Stimulated activated CD4-positive, alpha-beta T cell treated with anti-CD3 and anti-CD28 coated beads, Interleukin-12 subunit alpha, Interleukin-12 subunit beta, amount 100 ng/mL, for 24 hours (primary cell): ENCODE data around the gene PRICKLE2.

Experiments
- DNase-seq, 2 experiments: peaks; one replicate each; pipeline ENCODE4 v3.0.0-alpha.2; 2020; ENCODE audit warnings: low read depth in 2 of 2

The PRICKLE2 gene

GRCh38 chr3:64224826-64225610, at the start of gene PRICKLE2:
TSS of gene PRICKLE2 (minus strand) at chr3:64225466. CDS start at chr3:64198927, 26,539 bp downstream.
- DNase-seq = no peak

GRCh38 chr3:64272842-64273241, 47.6 kb upstream of the PRICKLE2 start:
- no peak for DNase-seq

DNA sequence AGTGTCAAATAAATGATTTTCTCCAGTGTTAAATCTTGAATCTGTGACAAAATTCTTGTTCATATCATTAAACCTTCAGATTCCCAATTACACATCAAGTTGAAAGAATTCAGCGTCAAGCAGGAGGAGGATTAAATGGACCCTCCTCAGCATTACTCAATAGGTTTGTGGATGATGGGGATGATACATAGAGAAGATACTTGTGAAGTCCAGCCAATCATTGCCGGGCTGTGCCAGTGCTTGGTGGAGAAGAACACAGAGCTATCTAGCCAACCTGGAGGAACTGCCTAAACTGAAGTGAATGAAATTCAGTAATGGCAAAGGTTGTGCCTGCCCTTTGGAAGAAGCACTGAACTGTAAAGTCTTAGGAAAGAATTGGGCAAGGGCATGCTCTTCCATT, 47.0 kb upstream of the PRICKLE2 start:
- DNase-seq = no peak

DNA sequence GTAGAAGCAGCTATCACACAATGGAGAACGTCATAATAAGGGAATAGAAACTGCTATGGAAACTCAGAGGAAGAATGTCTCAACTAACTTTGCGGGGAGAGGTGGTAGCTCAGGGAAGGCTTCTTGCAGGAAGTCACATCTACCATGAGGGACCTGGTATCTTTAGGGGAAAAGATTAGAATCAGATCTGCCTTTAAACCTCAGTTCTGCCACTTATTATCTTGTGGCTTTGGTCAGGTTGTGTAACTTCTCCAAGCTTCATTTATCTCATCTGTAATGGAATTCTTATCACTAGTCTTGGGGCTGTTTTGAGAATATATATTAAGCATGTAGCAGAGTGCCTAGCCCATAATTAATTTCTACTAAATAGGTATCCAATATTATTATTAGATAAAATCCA, 46.4 kb upstream of the PRICKLE2 start:
- DNase-seq = no peak

DNA sequence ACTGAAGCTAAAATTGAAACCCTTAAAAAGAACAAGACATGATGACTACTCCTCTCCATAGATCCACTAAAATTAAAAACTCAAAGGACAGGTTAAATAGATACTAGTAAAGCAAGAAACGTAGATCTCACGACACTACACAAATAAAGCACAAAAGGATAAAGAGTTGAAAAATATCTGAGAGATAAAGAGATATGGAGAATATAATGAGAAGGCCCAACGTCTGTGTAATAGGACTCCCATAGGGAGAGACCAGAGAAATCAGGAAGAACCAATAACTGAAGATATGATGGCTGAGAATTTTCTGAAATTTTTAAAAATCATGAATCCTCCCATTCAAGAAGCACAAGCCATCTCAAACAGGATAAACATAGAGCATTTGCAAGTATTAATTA, 45.6 kb upstream of the PRICKLE2 start:
- no peak for DNase-seq

- no peak for DNase-seq
Measured at GRCh38 chr3:64270142-64270865, 45.0 kb upstream of the PRICKLE2 start.

DNA sequence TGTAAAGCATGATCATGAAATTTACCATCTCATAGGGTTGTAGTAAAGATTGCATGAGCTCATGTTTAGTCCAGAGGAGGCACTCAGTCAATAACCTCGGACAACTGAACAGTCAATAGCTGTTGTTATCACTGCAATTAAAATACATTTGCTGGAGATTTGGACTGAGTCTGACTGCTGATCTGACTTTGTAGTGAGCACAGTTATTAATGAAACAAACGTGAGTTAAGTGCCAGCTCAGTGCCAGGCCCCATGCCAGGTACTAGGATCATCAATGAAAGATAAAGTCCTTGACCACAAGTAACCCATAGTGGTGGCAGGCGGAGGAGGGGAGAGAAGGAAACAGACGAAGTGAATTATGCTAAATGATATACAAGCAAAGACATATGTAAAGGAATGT, 43.7 kb upstream of the PRICKLE2 start:
- DNase-seq = no peak

- DNase-seq = no peak
Measured at GRCh38 chr3:64267721-64268604, 42.7 kb upstream of the PRICKLE2 start.

DNA sequence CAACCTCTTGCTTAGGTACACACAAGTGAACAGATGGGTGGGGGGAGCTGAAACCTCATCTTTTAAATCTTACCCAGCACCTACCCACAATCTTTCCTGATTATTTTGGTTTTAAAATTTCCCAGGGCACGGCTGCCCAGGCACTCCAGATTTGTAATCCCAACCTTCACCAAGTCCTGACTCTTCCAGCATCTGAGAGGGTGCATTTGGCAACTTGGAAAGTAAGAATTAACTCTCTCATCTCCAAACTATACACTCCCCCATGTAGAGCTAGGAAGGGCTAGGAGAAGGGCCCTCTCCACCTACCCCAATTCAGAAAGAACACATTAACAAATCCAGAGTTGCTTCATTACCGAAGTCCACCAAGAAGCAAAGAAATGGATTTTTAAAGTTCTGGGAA, 41.7 kb upstream of the PRICKLE2 start:
- no peak for DNase-seq

DNA sequence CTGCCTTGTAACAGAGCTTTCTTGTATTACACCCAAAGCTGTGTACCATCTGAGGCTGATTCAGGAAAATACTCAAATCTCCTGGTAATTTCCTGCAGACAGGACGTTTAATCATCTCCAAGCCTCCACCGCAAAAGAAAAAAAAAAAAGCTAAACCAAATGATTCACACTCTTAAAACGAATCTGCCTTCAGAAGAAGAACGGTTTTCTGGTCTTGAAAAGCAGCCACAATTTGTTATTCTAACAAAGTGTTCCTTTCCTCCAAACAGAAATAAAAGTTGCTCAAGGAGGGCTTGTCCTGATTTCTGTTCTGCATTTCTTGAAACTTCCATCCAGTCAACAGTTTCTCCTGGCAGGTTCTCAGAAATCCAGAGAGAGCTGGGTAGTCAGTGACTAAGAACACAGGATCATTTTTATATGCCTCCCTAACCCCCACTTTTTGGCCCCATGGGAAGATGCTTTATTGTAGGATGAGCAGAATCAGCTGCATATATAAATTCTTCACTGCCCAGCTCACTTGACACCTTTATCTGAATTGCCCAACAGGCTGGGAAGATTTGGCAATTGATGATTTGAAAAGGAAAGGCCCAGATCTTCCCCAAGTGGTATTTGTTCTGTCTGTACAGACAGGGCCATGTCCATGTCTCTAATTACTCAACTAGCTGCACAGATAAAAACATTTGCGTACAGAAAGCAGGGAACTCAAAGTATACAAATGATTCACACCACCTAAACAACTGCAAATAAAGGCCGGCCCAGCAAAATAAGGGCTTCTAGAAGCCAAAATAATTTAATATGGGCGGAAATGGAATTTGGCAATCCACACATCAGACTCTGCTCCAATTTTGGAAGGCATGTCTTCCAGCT, 41.0 kb upstream of the PRICKLE2 start:
- DNase-seq = no peak

GRCh38 chr3:64265646-64266045, 40.4 kb upstream of the PRICKLE2 start:
- no peak for DNase-seq

GRCh38 chr3:64264501-64265109, 39.3 kb upstream of the PRICKLE2 start:
- no peak for DNase-seq

- DNase-seq = no peak
Measured at GRCh38 chr3:64262574-64263114, 37.4 kb upstream of the PRICKLE2 start.

DNA sequence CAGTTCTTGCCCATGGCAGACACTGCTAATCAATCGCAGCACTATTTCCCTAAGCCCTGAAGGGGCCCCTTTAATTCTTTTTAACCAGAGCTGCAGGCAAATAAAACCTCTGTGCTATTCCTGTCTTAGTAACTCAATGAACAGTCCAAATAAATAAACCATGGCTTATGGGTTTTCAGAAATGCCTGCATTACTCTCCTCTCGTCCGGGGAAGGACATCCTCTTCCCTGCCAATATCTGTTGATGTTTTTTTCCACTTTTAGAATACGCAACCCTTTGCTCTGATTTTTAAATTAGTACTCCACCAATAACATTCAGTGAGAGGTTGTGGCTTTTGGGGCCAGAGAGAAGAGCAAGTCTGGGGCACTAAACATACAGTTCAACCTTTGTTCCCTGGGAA, 35.2 kb upstream of the PRICKLE2 start:
- DNase-seq = no peak

GRCh38 chr3:64259636-64260035, 34.4 kb upstream of the PRICKLE2 start:
- no peak for DNase-seq

DNA sequence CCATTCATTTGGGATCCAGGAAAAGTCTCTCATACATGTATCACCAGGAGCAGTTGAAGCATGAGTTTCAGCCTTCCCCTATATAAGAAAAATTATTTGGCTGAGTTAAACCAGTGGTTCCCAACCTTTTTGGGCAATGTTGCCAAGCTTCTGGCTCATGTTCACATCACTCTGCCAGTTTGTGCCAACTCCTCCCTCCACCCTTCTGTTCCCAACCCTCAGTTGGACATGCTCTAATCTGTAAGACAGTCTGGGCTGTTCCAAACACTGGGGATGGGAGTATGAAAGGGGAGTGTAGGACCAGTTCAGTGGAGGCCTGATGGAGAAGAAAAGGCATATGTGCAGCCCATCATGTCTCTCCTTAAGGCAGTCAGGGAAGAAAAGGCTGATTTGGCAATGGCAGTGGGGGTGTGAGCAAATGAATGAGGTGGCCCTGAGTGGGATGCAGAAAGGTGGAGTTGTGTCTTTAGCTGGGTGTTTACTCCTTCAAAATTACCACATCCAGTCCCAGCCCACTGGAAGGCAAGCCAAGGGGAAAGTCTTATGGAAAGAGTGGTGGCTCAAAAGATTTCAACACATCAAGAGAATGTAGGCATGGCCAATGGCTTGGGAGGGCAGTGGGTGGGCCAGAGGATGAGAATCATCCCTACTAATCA, 32.0 kb upstream of the PRICKLE2 start:
- no peak for DNase-seq

DNA sequence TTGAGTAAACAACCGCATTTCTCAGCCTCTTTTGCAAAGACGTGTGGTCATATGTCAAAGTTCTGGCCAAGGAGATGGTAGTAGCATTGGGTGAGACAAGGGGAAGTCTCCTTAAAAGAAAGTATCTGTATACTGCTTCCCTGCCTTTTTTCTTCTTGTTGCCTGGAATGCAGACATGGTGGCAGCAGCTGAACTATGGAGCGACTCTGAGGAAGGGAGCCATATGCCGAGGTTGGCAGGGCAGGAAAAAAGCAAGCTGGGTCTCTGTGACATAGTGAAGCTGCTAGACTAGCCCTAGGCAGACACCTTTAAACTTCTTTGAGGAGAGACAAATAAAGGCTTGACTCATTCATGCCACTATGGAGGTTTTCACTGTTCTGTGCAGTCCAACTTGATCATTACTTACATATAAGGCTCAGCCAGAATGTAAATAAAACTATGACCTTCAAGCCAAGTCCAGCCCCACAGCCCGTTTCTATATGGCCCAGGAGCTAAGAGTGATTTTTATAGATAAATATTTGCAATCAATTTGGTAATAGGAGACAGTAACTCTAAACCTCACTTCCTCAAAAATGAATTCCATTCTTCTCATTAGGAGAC, 30.6 kb upstream of the PRICKLE2 start:
- no peak for DNase-seq

DNA sequence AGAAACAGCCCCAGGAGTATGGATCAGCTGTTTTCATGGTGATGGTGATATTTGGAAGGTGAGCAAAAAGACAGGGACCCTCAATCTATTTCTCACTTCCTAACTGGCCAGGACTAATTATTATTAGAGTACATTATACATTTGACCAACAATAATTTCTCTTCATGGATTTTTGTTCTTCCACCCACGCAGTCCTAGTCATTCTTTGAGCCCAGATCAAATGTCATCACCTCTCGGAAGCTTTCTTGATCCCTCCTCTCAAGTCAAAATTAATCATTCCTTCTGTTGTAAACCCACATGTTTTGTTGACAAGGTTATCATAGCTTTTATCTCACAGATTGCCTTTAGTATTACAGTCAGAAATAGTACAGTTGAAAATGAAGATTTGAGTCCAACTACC, 29.2 kb upstream of the PRICKLE2 start:
- no peak for DNase-seq

- no peak for DNase-seq
Measured at GRCh38 chr3:64253689-64254088, 28.4 kb upstream of the PRICKLE2 start.

GRCh38 chr3:64251019-64251418, 25.8 kb upstream of the PRICKLE2 start:
- DNase-seq = no peak
